HG02588 (cell line): ENCODE measurements around the gene KIF3A.

Source experiments
- ATAC-seq: cut with Tn5 transposase; IDR thresholded peaks from one replicate; pipeline ENCODE4 v1.9.1; 2021; ENCODE audit warnings: mild to moderate bottlenecking, moderate library complexity; ENCODE audit not compliant: unreplicated experiment

KIF3A gene

GRCh38 chr5:132679717-132680380 is 57.5 kb downstream of the KIF3A start:
- ATAC-seq: no peak

- ATAC-seq: no peak
These were observed 58.2 kb downstream of the KIF3A start for GRCh38 chr5:132679166-132679565.

- ATAC-seq: no peak
These were observed 58.6 kb downstream of the KIF3A start for GRCh38 chr5:132678735-132679134.

- no peak for ATAC-seq
These were observed 59.5 kb downstream of the KIF3A start for GRCh38 chr5:132677682-132678400.

- ATAC-seq: no peak
These were observed 60.2 kb downstream of the KIF3A start for GRCh38 chr5:132677191-132677590.

GRCh38 chr5:132675936-132676689 is 61.2 kb downstream of the KIF3A start:
- ATAC-seq: no peak

GRCh38 chr5:132674671-132675506 is 62.5 kb downstream of the KIF3A start:
- ATAC-seq: peak; percentile 76

- ATAC-seq: no peak
These were observed 63.3 kb downstream of the KIF3A start, which contains the start of gene IL4 for GRCh38 chr5:132673939-132674630. Gene IL4, plus strand, starts transcription at chr5:132673989. Its CDS starts 62 bp downstream, at chr5:132674051.

GRCh38 chr5:132673488-132673887 is 63.9 kb downstream of the KIF3A start:
- no peak for ATAC-seq

- ATAC-seq: no peak
These were observed 66.3 kb downstream of the KIF3A start for GRCh38 chr5:132671000-132671399.

GRCh38 chr5:132669966-132670882 is 67.1 kb downstream of the KIF3A start:
- no peak for ATAC-seq

GRCh38 chr5:132669455-132669820 is 67.9 kb downstream of the KIF3A start:
- ATAC-seq: no peak

- no peak for ATAC-seq
These were observed 68.5 kb downstream of the KIF3A start for GRCh38 chr5:132668706-132669454.

GRCh38 chr5:132667761-132668705 is 69.3 kb downstream of the KIF3A start:
- no peak for ATAC-seq

GRCh38 chr5:132667309-132667708 is 70.0 kb downstream of the KIF3A start:
- ATAC-seq: no peak

GRCh38 chr5:132666310-132667123 is 70.8 kb downstream of the KIF3A start:
- no peak for ATAC-seq
